Measurements from ENCODE around the gene PTPRS.
"Not testable (repeated sequence)": the region's sequence is repeated elsewhere in the genome, so short reads cannot be mapped to it uniquely, and the experiment has no call there.

PTPRS gene

GRCh38 chr19:5340637-5341447, at the start of gene PTPRS:
PTPRS (minus strand) TSS chr19:5340812; CDS start chr19:5286140, 54,672 bp downstream.
- ChIA-PET CTCF (interaction anchor here (0.7 to 0.8 kb wide), 2 partner anchors 26 to 293 kb away, joined by 3 read pairs; no protein-coding TSS in a partner anchor), POLR2A (ENCODE audit: low non-redundant PET) (no interaction called here)
- TF ChIP-seq, protein P1, sequence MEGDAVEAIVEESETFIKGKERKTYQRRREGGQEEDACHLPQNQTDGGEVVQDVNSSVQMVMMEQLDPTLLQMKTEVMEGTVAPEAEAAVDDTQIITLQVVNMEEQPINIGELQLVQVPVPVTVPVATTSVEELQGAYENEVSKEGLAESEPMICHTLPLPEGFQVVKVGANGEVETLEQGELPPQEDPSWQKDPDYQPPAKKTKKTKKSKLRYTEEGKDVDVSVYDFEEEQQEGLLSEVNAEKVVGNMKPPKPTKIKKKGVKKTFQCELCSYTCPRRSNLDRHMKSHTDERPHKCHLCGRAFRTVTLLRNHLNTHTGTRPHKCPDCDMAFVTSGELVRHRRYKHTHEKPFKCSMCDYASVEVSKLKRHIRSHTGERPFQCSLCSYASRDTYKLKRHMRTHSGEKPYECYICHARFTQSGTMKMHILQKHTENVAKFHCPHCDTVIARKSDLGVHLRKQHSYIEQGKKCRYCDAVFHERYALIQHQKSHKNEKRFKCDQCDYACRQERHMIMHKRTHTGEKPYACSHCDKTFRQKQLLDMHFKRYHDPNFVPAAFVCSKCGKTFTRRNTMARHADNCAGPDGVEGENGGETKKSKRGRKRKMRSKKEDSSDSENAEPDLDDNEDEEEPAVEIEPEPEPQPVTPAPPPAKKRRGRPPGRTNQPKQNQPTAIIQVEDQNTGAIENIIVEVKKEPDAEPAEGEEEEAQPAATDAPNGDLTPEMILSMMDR (conservative IDR thresholded peaks at IDR 0.05; ENCODE audit: low read depth), result no peak
- peak; percentile 88 for DNase-seq (ENCODE audit: low spot score)
- H3K27ac ChIP-seq, result no peak within 1 kb of the TSS

- TF ChIP-seq, protein P1 (conservative IDR thresholded peaks at IDR 0.05; ENCODE audit: low read depth), result no peak
- POLR2A ChIA-PET (ENCODE audit: low non-redundant PET), result no interaction called here
- no peak overlapping the region for H3K27ac ChIP-seq
- CTCF ChIA-PET, result no interaction called here
- no peak for DNase-seq (ENCODE audit: low spot score)
Measured at GRCh38 chr19:5389353-5389752, 48.7 kb upstream of the PTPRS start.

- ChIA-PET CTCF (interaction anchor here (0.5 kb wide), 1 partner anchor 19 kb away, joined by 5 read pairs; no protein-coding TSS in a partner anchor), POLR2A (ENCODE audit: low non-redundant PET) (no interaction called here)
- no peak overlapping the region for H3K27ac ChIP-seq
- no peak for DNase-seq (ENCODE audit: low spot score)
- TF ChIP-seq, protein P1 (conservative IDR thresholded peaks at IDR 0.05; ENCODE audit: low read depth), result no peak
Measured at GRCh38 chr19:5387472-5387871, 46.9 kb upstream of the PTPRS start.

DNA sequence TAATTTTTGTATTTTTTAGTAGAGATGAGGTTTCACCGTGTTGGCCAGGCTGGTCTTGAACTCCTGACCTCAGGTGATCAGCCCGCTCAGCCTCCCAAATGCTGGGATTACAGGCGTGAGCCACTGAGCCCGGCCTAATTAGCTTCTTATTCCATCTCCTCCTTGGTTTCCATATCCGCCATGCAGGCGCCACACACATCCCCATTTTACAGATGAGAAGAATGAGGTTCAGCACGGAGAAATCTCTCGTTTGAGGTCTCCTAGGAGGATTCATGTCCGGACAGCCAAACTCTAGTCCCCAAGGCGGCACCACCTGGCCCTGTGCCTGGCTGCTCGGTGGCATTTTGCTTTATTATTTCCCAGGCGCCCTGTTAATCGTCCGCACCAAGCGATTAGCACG, 46.2 kb upstream of the PTPRS start:
- H3K27ac ChIP-seq, result no peak overlapping the region
- CTCF ChIA-PET, result no interaction called here
- no peak for DNase-seq (ENCODE audit: low spot score)
- POLR2A ChIA-PET (ENCODE audit: low non-redundant PET), result no interaction called here
- TF ChIP-seq, protein P1 (conservative IDR thresholded peaks at IDR 0.05; ENCODE audit: low read depth), result no peak

DNA sequence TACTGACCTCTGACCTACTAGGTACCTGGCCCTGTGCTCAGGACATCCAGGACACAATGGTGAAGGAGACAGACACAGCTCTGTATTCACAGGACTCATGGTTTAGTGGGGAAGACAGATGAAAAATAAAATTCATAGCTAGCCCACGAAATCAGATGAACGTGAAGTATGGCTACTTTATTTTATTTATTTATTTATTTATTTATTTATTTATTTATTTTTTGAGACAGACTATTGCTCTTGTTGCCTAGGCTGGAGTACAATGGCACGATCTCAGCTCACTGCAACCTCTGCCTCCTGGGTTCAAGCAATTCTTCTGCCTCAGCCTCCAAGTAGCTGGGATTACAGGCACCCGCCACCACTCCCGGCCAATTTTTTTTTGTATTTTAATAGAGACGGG, 40.6 kb upstream of the PTPRS start:
- CTCF ChIA-PET, result interaction anchor here (0.5 kb wide), 2 partner anchors 11 to 175 kb away, joined by 3 to 4 read pairs; no protein-coding TSS in a partner anchor
- H3K27ac ChIP-seq; POLR2A ChIA-PET (ENCODE audit: low non-redundant PET); DNase-seq (ENCODE audit: low spot score): not testable (repeated sequence)

DNA sequence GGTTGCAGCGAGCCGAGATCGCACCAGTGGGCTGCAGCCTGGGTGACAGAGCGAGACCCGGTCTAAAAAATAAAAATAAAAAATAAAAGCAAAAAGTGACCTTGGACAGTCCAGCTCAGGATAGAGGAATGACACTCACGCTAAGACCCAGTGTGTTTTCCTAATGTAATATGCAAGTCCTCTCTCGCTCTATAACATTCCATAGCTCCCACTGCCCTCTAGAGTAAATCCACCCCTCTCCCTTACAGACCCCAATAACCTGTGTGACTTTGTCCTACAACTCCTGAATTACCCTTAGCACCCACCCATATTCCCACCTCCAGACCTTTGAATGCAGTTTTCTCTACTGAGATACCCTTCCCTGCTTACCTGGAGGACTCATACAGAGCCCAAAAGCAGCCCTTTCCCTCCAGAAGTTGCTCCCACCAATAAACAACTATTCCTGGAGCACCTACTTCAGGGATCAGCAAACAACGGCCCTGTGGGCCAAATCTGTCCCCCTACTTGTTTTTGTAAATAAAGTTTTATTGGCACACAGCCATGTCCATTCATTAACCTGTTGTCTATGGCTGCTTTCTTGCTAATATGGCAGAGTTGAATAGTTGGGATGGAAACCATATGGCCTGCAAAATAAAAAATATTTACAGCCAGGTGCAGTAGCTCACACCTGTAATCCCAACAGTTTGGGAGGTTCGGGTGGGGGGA, 39.8 kb upstream of the PTPRS start:
- CTCF ChIA-PET, result interaction anchor here (0.5 to 0.6 kb wide), 3 partner anchors 11 to 526 kb away, joined by 3 to 9 read pairs (median 4); no protein-coding TSS in a partner anchor
- no peak overlapping the region for H3K27ac ChIP-seq
- DNase-seq (ENCODE audit: low spot score), result no peak
- TF ChIP-seq, protein P1 (conservative IDR thresholded peaks at IDR 0.05; ENCODE audit: low read depth), result no peak
- POLR2A ChIA-PET (ENCODE audit: low non-redundant PET), result no interaction called here
